IPS-NIHi7 (cell line): ENCODE data around the gene DYNC1I1.

Experiments used
- DNase-seq: peaks from one replicate; pipeline ENCODE4 v3.0.0; 2012; ENCODE audit warnings: mixed read lengths; ENCODE audit errors: extremely low spot score

DYNC1I1 gene

DNA sequence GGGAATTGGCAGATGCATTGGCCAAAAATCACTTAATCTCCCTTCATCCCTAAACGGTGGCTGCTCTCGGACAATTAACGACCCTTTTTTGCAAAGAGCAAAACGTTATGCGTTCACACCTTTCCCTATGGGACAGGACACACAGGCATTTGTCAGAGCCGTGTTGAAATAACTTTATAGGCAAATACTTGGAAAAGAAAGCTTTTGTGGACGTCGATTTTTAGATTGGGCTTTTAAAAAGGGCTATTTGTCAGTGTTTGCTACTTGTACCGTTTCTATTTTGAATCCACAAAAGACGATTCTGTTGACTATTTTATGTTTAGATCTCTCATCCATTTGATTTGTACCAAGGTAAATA, 304.0 kb downstream of the DYNC1I1 start:
- DNase-seq, result no peak

- no peak for DNase-seq
Observed at GRCh38 chr7:96080027-96080426, 307.7 kb downstream of the DYNC1I1 start.

DNA sequence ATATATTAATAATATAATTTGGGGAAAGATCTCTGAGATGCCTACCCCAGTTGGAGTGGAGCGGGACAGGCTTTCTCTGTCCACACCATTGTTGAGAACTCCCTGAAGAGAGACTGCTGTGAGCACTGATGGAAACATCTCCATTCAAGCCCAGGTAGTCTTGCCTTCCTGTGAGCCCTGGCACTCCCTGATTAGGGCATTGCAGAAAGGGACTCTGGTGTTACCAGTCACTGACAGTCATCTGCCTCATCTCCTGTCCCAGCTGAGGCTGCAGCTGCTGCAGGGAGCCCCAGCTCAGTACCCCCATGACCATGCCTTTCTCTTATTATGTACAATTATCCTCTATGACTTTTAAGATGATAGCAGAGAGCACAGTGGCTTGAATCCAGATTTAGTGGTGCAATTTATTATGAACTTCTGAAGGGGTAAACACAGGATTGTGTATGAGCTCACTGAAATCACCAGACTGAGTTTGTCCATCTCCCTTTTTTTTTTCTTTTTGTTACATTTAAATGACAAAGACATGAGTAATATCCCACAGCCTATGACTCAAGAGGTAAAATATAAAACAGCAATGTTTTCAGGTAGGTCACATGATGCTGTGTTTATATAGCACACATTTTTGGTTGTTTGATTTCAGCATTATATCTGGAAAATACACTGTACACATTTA, 312.7 kb downstream of the DYNC1I1 start:
- no peak for DNase-seq

GRCh38 chr7:96085953-96086352, 313.6 kb downstream of the DYNC1I1 start:
- no peak for DNase-seq

DNA sequence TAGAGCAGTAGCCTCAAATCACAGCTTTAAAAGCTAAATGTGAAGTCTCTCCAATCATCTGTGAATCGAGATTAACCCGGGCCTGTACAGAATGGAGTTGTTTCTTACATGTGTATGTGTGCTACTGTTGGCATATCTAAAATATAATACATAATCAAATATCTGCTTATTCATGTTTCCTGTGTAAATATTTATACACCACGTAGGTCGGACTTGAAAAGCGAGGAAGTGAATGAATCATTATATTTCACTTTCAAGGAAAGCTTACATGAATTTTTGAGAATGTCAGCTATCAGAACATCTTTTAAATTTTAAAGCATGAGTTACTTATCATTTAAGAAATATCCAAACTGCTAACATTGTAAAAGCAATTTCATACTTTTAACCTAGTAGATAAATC, 316.2 kb downstream of the DYNC1I1 start:
- DNase-seq, result no peak

GRCh38 chr7:96089511-96089910, 317.2 kb downstream of the DYNC1I1 start:
- DNase-seq, result no peak

- DNase-seq, result no peak
Observed at GRCh38 chr7:96090756-96091155, 318.4 kb downstream of the DYNC1I1 start.

DNA sequence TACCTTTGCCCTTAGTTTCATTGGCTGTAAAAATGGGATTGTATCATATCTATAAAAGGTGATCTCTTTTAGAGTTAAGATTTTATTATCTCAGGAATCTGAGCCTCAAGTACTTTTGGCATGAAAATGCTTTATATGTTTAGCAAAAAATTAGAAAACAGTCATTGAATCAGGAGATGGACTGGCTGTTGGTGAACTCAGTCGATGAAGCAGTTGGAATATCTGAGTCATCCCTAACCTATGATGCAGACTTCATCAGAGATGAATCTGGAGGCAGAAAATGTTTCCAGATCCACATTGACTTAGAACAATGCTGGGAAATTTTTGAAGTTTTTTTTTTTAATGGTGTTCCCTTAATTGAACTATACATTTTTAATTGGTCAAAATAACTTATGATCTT, 321.1 kb downstream of the DYNC1I1 start:
- no peak for DNase-seq

DNA sequence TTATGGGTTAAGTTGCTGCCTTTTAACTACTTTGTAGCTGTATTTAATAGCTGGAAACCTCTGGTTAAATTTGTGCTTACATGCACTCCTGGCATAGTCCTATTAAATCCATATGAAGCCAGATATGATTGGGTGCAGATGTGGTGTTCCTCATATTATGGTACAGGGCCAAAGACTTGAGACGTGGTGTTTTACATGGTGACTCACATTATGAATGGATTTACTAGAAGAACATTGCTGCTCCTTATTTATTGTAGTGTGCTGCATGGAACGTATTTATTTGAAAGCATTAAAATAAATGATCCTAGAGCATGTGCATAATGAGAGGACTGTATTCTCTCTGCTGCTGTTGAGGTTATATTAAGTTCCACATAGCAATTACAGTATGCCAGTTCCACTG, 325.5 kb downstream of the DYNC1I1 start:
- no peak for DNase-seq

- no peak for DNase-seq
Observed at GRCh38 chr7:96100737-96101136, 328.4 kb downstream of the DYNC1I1 start.

DNA sequence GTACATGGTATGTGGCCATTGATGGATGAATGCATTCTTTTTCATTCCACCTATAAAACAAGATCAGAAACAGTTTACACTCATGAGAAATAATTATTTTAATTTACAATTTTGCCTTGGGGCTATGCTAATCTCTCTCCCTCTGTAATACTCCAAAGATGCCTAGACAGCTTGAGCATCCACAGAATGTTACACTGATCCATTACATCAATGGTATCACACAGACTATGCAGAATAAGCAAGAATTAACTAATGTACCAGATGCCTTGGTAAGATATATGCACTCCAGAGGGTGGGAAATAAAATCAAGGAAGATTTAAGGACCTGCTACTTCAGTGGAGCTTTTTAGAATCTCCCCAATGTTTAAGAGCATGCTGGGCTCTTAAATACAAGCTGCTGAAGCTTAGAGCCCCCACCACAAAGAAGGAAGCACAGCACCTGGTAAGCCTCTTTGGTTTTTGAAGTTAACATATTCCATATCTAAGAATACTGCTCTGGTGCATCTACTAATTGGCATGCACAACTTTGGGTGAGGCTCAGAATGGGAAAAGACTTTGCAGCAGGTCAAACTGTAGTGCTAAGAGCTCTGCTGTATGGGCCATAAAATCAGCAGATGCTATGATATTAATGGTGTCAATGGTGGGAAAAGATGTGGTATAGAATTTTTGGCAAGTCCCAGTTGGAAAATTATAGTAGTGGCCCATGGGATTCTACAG, 329.9 kb downstream of the DYNC1I1 start:
- DNase-seq, result no peak

DNA sequence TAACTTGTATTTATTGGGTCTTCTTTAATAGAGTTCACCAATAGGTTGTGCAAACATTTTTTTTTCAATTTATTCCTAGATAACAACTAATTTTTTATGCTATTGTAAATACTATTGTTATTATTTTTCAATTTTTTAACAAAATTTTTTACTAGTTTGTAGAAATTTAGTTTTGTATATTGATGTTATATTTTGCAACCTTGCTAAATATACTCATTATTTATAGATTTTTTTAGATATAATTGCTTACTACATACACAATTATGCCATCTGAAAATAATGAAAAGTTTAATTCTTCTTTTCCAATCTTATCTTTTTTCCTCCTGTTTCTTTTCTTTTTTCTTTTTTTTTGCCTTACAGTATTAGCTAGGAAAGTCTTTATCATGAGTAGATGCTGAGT, 332.6 kb downstream of the DYNC1I1 start:
- no peak for DNase-seq

DNA sequence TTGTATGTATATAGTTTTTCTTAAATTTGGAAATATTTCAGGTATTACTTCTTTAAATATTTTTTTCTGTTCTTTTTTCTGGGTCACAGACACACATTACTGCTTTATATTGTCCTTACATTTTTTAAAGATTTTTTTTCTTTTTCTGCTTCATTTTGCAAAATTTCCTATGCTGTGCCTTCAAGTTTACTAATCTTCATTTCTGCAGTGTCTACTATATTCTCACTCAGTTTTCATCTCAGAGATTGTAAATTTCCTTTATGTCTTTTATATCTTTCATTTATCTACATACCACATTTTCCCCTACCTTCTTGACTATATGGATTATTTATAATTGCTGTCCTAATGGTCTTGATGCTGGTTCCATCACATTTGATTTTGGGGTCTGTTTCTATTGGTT, 339.1 kb downstream of the DYNC1I1 start:
- no peak for DNase-seq

GRCh38 chr7:96114190-96114589, 341.8 kb downstream of the DYNC1I1 start:
- no peak for DNase-seq

- DNase-seq, result no peak
Observed at GRCh38 chr7:96116173-96116572, 343.8 kb downstream of the DYNC1I1 start.

DNA sequence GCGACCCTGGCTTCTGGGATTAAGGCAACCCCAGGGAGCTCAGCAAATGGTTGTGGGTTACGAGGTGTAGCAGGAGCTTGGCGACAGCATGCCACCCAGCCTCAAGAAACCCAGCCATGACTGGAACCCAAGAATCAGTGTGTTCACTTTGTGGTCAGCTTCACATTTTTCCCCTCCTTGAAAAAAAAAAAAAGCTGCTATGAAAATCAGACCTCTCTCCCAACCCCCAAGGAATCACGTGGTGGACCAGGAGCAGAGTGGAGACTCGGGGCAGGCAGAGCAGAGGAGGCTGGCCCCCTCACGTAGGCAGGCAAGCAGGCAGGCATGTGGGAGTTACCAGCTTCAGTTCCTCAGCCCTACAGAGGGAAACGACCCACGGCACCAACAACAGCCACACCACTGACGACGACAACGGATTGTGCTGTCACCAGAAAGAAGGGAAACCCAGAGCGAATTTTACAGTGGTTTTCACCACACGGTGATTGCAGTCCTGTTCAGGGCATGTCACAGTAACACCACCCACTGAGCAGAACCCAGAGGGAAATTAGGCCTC, 346.2 kb downstream of the DYNC1I1 start:
- peak; percentile 33 for DNase-seq

DNA sequence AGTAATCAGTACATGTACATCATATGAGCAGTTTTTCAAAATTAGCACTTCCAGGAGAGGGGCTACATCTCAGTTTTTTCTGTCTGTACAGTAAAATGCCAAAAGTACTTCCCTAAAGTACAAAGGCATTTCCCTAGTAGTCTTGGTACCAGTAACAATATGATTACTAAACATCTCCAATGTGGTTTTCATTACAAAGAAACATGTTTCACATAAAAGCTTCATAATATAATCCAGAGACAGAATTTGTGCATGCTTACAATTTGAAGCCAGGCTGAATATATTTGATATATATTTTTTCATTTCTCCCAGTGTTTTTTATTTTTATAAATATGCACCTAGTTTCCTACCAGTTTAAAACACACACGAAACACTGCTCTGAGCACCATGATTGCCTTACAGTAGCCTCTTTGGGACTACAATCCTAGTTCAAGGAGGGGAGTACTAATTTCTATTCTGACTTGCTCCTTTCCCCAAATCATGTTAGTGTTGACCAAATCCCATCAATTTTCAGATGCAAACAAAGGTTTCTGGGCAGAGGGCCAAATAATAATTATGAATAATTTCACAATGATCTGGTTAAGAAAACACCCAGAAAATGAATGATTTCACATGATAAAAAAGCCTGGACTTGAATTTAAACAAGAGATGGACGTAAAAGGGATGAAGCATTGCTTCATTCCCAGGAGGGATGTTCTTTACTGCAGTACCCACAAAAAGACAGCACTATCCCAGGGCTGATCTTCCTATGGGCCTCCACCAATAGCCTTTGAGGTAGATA, 348.3 kb downstream of the DYNC1I1 start:
- DNase-seq, result no peak

- DNase-seq, result peak; percentile 23
Observed at GRCh38 chr7:96121752-96122151, 349.4 kb downstream of the DYNC1I1 start.

DNA sequence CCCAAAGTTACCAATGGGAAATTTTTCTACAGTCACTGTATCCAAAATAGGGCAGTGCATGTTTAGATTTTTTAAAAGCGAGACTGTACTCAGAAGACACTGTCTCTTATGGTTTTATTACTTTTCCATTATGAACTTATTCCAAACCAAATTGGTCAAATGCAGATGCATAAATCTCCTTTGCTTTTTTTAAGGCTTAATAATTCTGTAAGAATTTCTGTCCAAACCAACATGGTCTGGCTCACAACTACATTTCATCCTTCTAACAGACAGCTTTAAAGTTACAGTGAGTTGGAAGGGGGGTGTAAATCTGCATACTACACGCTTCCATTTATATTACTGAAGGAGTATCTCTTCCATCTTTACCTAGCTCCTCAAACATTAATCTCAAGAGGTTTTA, 350.4 kb downstream of the DYNC1I1 start:
- no peak for DNase-seq

DNA sequence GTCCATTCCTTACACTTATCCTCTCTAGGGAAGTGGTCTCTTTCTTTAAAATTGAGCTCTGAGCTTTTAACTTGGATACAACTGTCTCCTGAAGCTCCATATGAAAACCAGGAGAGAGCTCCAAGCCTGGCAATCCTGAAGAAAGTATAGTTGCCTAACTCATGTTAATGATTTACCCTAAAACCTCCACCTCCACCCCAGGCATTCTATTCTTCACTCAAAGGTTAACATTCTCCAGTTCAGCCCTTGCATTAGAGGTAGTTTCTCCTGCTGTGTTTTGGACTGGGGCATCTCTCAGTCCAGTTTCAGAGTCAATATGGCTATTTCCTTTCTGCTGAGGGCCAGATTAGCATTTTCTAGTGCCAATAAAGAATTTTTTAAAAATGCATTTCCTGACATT, 354.0 kb downstream of the DYNC1I1 start:
- DNase-seq, result no peak

GRCh38 chr7:96127746-96128145, 355.4 kb downstream of the DYNC1I1 start:
- DNase-seq, result no peak

DNA sequence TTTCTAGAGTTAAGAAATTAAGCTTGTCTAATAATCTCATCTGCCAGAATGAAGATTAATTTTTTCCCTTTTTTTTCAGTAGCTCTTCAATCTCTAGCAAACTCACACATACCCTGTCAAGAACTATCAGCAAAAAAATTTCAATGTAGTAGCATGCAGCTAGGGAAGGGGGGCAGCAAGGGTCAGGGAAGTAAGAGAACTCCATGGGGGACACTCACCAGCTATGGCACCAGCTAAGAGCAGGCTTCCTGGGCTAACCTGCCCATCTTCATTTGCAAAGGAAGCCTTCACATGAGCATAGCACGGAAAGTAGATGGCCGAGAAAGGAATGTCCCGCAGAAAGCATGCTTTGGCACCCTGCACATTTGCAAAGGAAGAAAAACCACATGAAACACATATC, 359.2 kb downstream of the DYNC1I1 start:
- peak; percentile 45 for DNase-seq

GRCh38 chr7:96135241-96135640, 362.9 kb downstream of the DYNC1I1 start:
- no peak for DNase-seq
